OCI-LY3 (cell line): Measurements from ENCODE around the gene F12.

Experiments used
- EZH2phosphoT487 ChIP-seq: fragments of 200-600 bp; shearing (Covaris generic); IDR thresholded peaks from 2 replicates; pipeline ENCODE4 v1.6.1; 2018; ENCODE audit warnings: antibody characterized with exemption, mixed run types, low read depth
- TF ChIP-seq, protein P1 (sequence below): fragments of 200-600, 300-600 bp; sonication (generic); IDR thresholded peaks from 2 replicates; pipeline ENCODE4 v1.5.1; 2014; ENCODE audit warnings: antibody characterized with exemption, low read length, low read depth

- TF ChIP-seq, protein P1, sequence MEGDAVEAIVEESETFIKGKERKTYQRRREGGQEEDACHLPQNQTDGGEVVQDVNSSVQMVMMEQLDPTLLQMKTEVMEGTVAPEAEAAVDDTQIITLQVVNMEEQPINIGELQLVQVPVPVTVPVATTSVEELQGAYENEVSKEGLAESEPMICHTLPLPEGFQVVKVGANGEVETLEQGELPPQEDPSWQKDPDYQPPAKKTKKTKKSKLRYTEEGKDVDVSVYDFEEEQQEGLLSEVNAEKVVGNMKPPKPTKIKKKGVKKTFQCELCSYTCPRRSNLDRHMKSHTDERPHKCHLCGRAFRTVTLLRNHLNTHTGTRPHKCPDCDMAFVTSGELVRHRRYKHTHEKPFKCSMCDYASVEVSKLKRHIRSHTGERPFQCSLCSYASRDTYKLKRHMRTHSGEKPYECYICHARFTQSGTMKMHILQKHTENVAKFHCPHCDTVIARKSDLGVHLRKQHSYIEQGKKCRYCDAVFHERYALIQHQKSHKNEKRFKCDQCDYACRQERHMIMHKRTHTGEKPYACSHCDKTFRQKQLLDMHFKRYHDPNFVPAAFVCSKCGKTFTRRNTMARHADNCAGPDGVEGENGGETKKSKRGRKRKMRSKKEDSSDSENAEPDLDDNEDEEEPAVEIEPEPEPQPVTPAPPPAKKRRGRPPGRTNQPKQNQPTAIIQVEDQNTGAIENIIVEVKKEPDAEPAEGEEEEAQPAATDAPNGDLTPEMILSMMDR = no peak
- TF ChIP-seq EZH2phosphoT487 = no peak
Observed at GRCh38 chr5:177388521-177389052, 20.8 kb downstream of the F12 start.
